Breast epithelium (tissue), 3 donors: ENCODE results near the gene DYNLRB2.

Source experiments
- CTCF ChIP-seq, 3 donors: fragments of 450-650 bp; IDR thresholded peaks; one replicate each; pipeline ENCODE4 v1.5.1; 2016 to 2017; ENCODE audit warnings: antibody characterized with exemption in 3 of 3, mild to moderate bottlenecking in 3 of 3, moderate library complexity in 3 of 3
- POLR2A ChIP-seq: fragments of 450-650 bp; IDR thresholded peaks from one replicate; pipeline ENCODE4 v1.6.1; 2016; ENCODE audit warnings: antibody characterized with exemption, mild to moderate bottlenecking, moderate library complexity
- POLR2AphosphoS5 ChIP-seq, 3 donors: sonication (generic); formaldehyde crosslinking; IDR thresholded peaks; one replicate each; pipeline ENCODE4 v1.6.1; 2017; ENCODE audit warnings: antibody characterized with exemption in 3 of 3

GRCh38 chr16:80557037-80557436 lies 16.2 kb downstream of the DYNLRB2 start:
- TF ChIP-seq CTCF (IDR thresholded peaks at IDR 0.05) (no peak), POLR2A (no peak), POLR2AphosphoS5 (IDR thresholded peaks at IDR 0.05) (no peak)
